ENCODE measurements around the gene EXD3.

EXD3 gene

GRCh38 chr9:137446851-137447471, 24.0 kb upstream of the EXD3 start:
- no peak for DNase-seq

- DNase-seq, result no peak
These were observed 23.0 kb upstream of the EXD3 start for GRCh38 chr9:137445930-137446431.

- DNase-seq, result peak in 1 of 2 experiments; percentile 71
These were observed 22.4 kb upstream of the EXD3 start for GRCh38 chr9:137445275-137445807.

GRCh38 chr9:137444106-137444790, 21.3 kb upstream of the EXD3 start:
- no peak for DNase-seq

- no peak for DNase-seq
These were observed 19.0 kb upstream of the EXD3 start for GRCh38 chr9:137441935-137442321.

GRCh38 chr9:137441289-137441934, 18.4 kb upstream of the EXD3 start, which contains the start of gene ENTPD8:
TSS of gene ENTPD8 (minus strand) at chr9:137441357. CDS start at chr9:137438285, 3,072 bp downstream.
- DNase-seq, result peak in 1 of 2 experiments; percentile 76

GRCh38 chr9:137439158-137439714, 16.3 kb upstream of the EXD3 start:
- DNase-seq, result no peak

- DNase-seq, result no peak
These were observed 15.7 kb upstream of the EXD3 start for GRCh38 chr9:137438591-137439157.

GRCh38 chr9:137437691-137438590, 15.0 kb upstream of the EXD3 start:
- peak in 1 of 2 experiments; percentile 23 for DNase-seq

- no peak for DNase-seq
These were observed 14.0 kb upstream of the EXD3 start for GRCh38 chr9:137436761-137437600.

GRCh38 chr9:137435980-137436760, 13.2 kb upstream of the EXD3 start:
- DNase-seq, result no peak

- DNase-seq, result no peak
These were observed 12.5 kb upstream of the EXD3 start for GRCh38 chr9:137435381-137435891.

GRCh38 chr9:137434498-137435380, 11.8 kb upstream of the EXD3 start:
- no peak for DNase-seq

GRCh38 chr9:137433916-137434431, 11.0 kb upstream of the EXD3 start:
- DNase-seq, result no peak

- no peak for DNase-seq
These were observed 10.5 kb upstream of the EXD3 start for GRCh38 chr9:137433349-137433915.

- DNase-seq, result no peak
These were observed 9.9 kb upstream of the EXD3 start for GRCh38 chr9:137432687-137433348.

- no peak for DNase-seq
These were observed 8.5 kb upstream of the EXD3 start for GRCh38 chr9:137431416-137431931.
